SW480 (cell line): ENCODE data around the gene RDH13.
"Not testable (repeated sequence)": the region's sequence is repeated elsewhere in the genome, so short reads cannot be mapped to it uniquely, and the experiment has no call there.

ENCODE experiments used
- DNase-seq: peaks from one replicate; pipeline ENCODE4 v3.0.0-alpha.2; 2016; ENCODE audit warnings: low spot score

The RDH13 gene

GRCh38 chr19:55077106-55077505, 14.2 kb upstream of the RDH13 start:
- no peak for DNase-seq

GRCh38 chr19:55076321-55076720, 13.4 kb upstream of the RDH13 start:
- no peak for DNase-seq

- DNase-seq: peak; percentile 86
Observed at GRCh38 chr19:55075371-55075998, 12.5 kb upstream of the RDH13 start, which contains the start of gene EPS8L1. TSS of gene EPS8L1 (plus strand) at chr19:55075869. CDS start at chr19:55076445, 576 bp downstream.

- DNase-seq: no peak
Observed at GRCh38 chr19:55071913-55072312, 9.0 kb upstream of the RDH13 start.

- DNase-seq: peak; percentile 95
Observed at GRCh38 chr19:55071129-55071502, 8.2 kb upstream of the RDH13 start.

- DNase-seq: no peak
Observed at GRCh38 chr19:55070466-55071128, 7.6 kb upstream of the RDH13 start.

- no peak for DNase-seq
Observed at GRCh38 chr19:55069865-55070197, 6.9 kb upstream of the RDH13 start.

- DNase-seq: peak; percentile 94
Observed at GRCh38 chr19:55068950-55069864, 6.3 kb upstream of the RDH13 start.

- no peak for DNase-seq
Observed at GRCh38 chr19:55067869-55068268, 4.9 kb upstream of the RDH13 start.

GRCh38 chr19:55066107-55066709, 3.3 kb upstream of the RDH13 start:
- peak; percentile 43 for DNase-seq

- DNase-seq: not testable (repeated sequence)
Observed at GRCh38 chr19:55065516-55065915, 2.6 kb upstream of the RDH13 start.

- no peak for DNase-seq
Observed at GRCh38 chr19:55063492-55063843, 520 bp upstream of the RDH13 start.

GRCh38 chr19:55060287-55060686, 2.7 kb downstream of the RDH13 start:
- not testable (repeated sequence) for DNase-seq

- no peak for DNase-seq
Observed at GRCh38 chr19:55058781-55059610, 4.0 kb downstream of the RDH13 start.

GRCh38 chr19:55056827-55057226, 6.1 kb downstream of the RDH13 start:
- DNase-seq: no peak

- DNase-seq: no peak
Observed at GRCh38 chr19:55053735-55054134, 9.2 kb downstream of the RDH13 start.

- no peak for DNase-seq
Observed at GRCh38 chr19:55050749-55051532, 12.0 kb downstream of the RDH13 start.

GRCh38 chr19:55048446-55048845, 14.5 kb downstream of the RDH13 start:
- DNase-seq: no peak

- no peak for DNase-seq
Observed at GRCh38 chr19:55047951-55048350, 15.0 kb downstream of the RDH13 start.

GRCh38 chr19:55046975-55047622, 15.8 kb downstream of the RDH13 start:
- DNase-seq: no peak
